UCSD-AML1 (cell line): ENCODE measurements around the gene LAX1.
"Not testable (repeated sequence)": the region's sequence is repeated elsewhere in the genome, so short reads cannot be mapped to it uniquely, and the experiment has no call there.

Experiments used
- DNase-seq: peaks from one replicate; lab custom pipeline; 2025; ENCODE audit not compliant: unreplicated experiment; lab: John Stamatoyannopoulos, UW

The LAX1 gene

GRCh38 chr1:203765029-203765837 is at the start of gene LAX1:
TSS of gene LAX1 (plus strand) at chr1:203765183. CDS start at chr1:203765566, 383 bp downstream.
- DNase-seq, result peak; percentile 38

- DNase-seq, result no peak
These were observed 47.9 kb upstream of the LAX1 start for GRCh38 chr1:203717120-203717519.

GRCh38 chr1:203720242-203720641 is 44.7 kb upstream of the LAX1 start:
- DNase-seq, result no peak

GRCh38 chr1:203722909-203723308 is 42.1 kb upstream of the LAX1 start:
- no peak for DNase-seq

GRCh38 chr1:203726417-203726867 is 38.5 kb upstream of the LAX1 start:
- DNase-seq, result no peak

GRCh38 chr1:203733009-203733863 is 31.7 kb upstream of the LAX1 start:
- no peak for DNase-seq

- no peak for DNase-seq
These were observed 22.5 kb upstream of the LAX1 start for GRCh38 chr1:203742436-203742835.

- DNase-seq, result no peak
These were observed 21.9 kb upstream of the LAX1 start for GRCh38 chr1:203743091-203743571.

GRCh38 chr1:203744075-203744972 is 20.7 kb upstream of the LAX1 start:
- peak; percentile 46 for DNase-seq

GRCh38 chr1:203746281-203746680 is 18.7 kb upstream of the LAX1 start:
- DNase-seq, result no peak

GRCh38 chr1:203751051-203751450 is 13.9 kb upstream of the LAX1 start:
- DNase-seq, result no peak

- not testable (repeated sequence) for DNase-seq
These were observed 13.2 kb upstream of the LAX1 start for GRCh38 chr1:203751618-203752361.

- DNase-seq, result no peak
These were observed 10.5 kb upstream of the LAX1 start for GRCh38 chr1:203754455-203754864.

- DNase-seq, result no peak
These were observed 8.9 kb upstream of the LAX1 start for GRCh38 chr1:203756036-203756435.

GRCh38 chr1:203758749-203759148 is 6.2 kb upstream of the LAX1 start:
- not testable (repeated sequence) for DNase-seq

GRCh38 chr1:203760506-203760905 is 4.5 kb upstream of the LAX1 start:
- no peak for DNase-seq

GRCh38 chr1:203761958-203762357 is 3.0 kb upstream of the LAX1 start:
- not testable (repeated sequence) for DNase-seq

GRCh38 chr1:203763505-203763904 is 1.5 kb upstream of the LAX1 start:
- no peak for DNase-seq

GRCh38 chr1:203764105-203765028 is 616 bp upstream of the LAX1 start:
- DNase-seq, result no peak
